OCI-LY7 (cell line): ENCODE results near the gene ELP1.

ENCODE experiments used
- EZH2phosphoT487 ChIP-seq: fragments of 200-600 bp; sonication (generic); IDR thresholded peaks from 2 replicates; pipeline ENCODE4 v1.6.1; 2018; ENCODE audit warnings: low read depth, borderline replicate concordance, mild to moderate bottlenecking, mixed run types, antibody characterized with exemption, low read length, moderate library complexity, mixed read lengths
- TF ChIP-seq, protein P1 (sequence below): fragments of 200-600 bp; sonication (generic); conservative IDR thresholded peaks from 2 replicates; pipeline ENCODE4 v1.5.1; 2014; ENCODE audit warnings: mild to moderate bottlenecking, antibody characterized with exemption, low read length, moderate library complexity, mixed read lengths

DNA sequence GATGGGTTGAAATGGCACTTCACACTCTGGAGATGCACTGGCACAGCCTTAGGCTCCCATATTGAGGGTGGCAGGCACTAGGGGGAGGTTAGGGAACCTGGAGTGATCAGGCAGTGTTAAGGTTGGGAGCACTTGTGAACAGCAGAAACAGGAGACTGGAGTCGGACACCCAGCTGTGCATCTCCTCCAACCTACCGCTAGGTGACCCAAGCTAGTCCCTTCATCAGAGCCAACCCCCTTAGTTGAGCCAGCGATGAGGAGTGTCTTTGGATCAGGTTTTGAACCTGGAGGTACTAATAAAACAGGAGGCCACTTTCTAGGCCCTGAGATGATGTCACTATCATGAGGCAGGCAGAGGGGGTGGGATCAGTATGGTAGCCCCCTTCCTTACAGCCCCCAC lies 79.8 kb downstream of the ELP1 start:
- TF ChIP-seq, protein P1, sequence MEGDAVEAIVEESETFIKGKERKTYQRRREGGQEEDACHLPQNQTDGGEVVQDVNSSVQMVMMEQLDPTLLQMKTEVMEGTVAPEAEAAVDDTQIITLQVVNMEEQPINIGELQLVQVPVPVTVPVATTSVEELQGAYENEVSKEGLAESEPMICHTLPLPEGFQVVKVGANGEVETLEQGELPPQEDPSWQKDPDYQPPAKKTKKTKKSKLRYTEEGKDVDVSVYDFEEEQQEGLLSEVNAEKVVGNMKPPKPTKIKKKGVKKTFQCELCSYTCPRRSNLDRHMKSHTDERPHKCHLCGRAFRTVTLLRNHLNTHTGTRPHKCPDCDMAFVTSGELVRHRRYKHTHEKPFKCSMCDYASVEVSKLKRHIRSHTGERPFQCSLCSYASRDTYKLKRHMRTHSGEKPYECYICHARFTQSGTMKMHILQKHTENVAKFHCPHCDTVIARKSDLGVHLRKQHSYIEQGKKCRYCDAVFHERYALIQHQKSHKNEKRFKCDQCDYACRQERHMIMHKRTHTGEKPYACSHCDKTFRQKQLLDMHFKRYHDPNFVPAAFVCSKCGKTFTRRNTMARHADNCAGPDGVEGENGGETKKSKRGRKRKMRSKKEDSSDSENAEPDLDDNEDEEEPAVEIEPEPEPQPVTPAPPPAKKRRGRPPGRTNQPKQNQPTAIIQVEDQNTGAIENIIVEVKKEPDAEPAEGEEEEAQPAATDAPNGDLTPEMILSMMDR = peak; percentile 39
- TF ChIP-seq EZH2phosphoT487 = no peak
